ENCODE data around the gene MEGF9. TPM values are rescaled to one million over a fixed set of nuclear protein-coding genes. Genes with fewer than 3 reads are reported as not detected.
"Not testable (repeated sequence)": the region's sequence is repeated elsewhere in the genome, so short reads cannot be mapped to it uniquely, and the experiment has no call there.

Gene MEGF9
- total and polyA plus RNA-seq, 12 donors, result 3.9 to 28.5 (median 19.7) TPM

- 97 to 99% (median 98%) methylated on average over 22 to 25 of the region's 25 CpGs for WGBS, 4 donors
- no peak for DNase-seq
- Histone ChIP-seq H3K27me3 (no peaks in the 10 kb centered on the region), H3K36me3 (replicated peaks in 1 of 2) (no peaks in the 10 kb centered on the region), H3K9me3 (replicated peaks in 1 of 3) (no peaks in the 10 kb centered on the region), H3K27ac (no peak overlapping the region), H3K4me1 (replicated peaks in 1 of 2) (no peaks in the 10 kb centered on the region), H3K4me3 (no peak overlapping the region)
- intact Hi-C loops (cut with DNase I), result no loop called here
- TF ChIP-seq POLR2A (IDR thresholded peaks at IDR 0.05), result no peak
- no peak for TF ChIP-seq CTCF (IDR thresholded peaks at IDR 0.05)
Observed at GRCh38 chr9:120636194-120636957, 77.9 kb downstream of the MEGF9 start.

- TF ChIP-seq POLR2A (IDR thresholded peaks at IDR 0.05), result no peak
- TF ChIP-seq CTCF (IDR thresholded peaks at IDR 0.05), result no peak
- H3K9me3 ChIP-seq (replicated peaks in 1 of 3), result no peaks in the 10 kb centered on the region
- no peaks in the 10 kb centered on the region for H3K4me1 ChIP-seq (replicated peaks in 1 of 2)
- H3K27me3 ChIP-seq, result no peaks in the 10 kb centered on the region
- no peak overlapping the region for H3K27ac ChIP-seq
- no peak overlapping the region for H3K4me3 ChIP-seq
- DNase-seq, result no peak
- intact Hi-C loops (cut with DNase I), result no loop called here
- 100% methylated on average over 1 of the region's 1 CpG for WGBS, 4 donors
- H3K36me3 ChIP-seq (replicated peaks in 1 of 2), result no peaks in the 10 kb centered on the region
Observed at GRCh38 chr9:120635011-120635410, 79.3 kb downstream of the MEGF9 start.

GRCh38 chr9:120630333-120630732 is 83.9 kb downstream of the MEGF9 start:
- intact Hi-C loops (cut with DNase I), result no loop called here
- Histone ChIP-seq H3K27me3 (no peaks in the 10 kb centered on the region), H3K27ac (no peak overlapping the region), H3K36me3 (replicated peaks in 1 of 2) (no peaks in the 10 kb centered on the region), H3K9me3 (replicated peaks in 1 of 3) (no peaks in the 10 kb centered on the region), H3K4me3 (no peak overlapping the region), H3K4me1 (replicated peaks in 1 of 2) (peaks cover 0 to 13% of the 10 kb centered on the region in 2 donors)
- DNase-seq, result no peak
- TF ChIP-seq CTCF (IDR thresholded peaks at IDR 0.05) (no peak), POLR2A (IDR thresholded peaks at IDR 0.05) (no peak)

- not testable (repeated sequence) for H3K4me3 ChIP-seq; H3K27ac ChIP-seq; H3K27me3 ChIP-seq; H3K9me3 ChIP-seq (replicated peaks in 1 of 3); H3K36me3 ChIP-seq (replicated peaks in 1 of 2)
- intact Hi-C loops (cut with DNase I), result loop anchor here in 1 of 2 donors (10.0 kb wide), 1 partner anchor 96 kb away; no protein-coding TSS in a partner anchor
- DNase-seq, result peak in 5 of 7 donors; percentile 21 to 38 (median 25)
- peaks cover 0 to 13% of the 10 kb centered on the region in 2 donors for H3K4me1 ChIP-seq (replicated peaks in 1 of 2)
- 93 to 98% (median 94%) methylated on average over 3 of the region's 3 CpGs for WGBS, 4 donors
Observed at GRCh38 chr9:120628925-120629497, 85.3 kb downstream of the MEGF9 start.

Data from adrenal gland (tissue), 12 donors.